IPS-NIHi7 (cell line): Measurements from ENCODE around the gene RAC2.
A peak's percentile ranks its signal among the peaks of the same experiment; 100 is the strongest.

Source experiments
- DNase-seq: peaks from one replicate; pipeline ENCODE4 v3.0.0; 2012; ENCODE audit warnings: mixed read lengths; ENCODE audit errors: extremely low spot score

The RAC2 gene

DNA sequence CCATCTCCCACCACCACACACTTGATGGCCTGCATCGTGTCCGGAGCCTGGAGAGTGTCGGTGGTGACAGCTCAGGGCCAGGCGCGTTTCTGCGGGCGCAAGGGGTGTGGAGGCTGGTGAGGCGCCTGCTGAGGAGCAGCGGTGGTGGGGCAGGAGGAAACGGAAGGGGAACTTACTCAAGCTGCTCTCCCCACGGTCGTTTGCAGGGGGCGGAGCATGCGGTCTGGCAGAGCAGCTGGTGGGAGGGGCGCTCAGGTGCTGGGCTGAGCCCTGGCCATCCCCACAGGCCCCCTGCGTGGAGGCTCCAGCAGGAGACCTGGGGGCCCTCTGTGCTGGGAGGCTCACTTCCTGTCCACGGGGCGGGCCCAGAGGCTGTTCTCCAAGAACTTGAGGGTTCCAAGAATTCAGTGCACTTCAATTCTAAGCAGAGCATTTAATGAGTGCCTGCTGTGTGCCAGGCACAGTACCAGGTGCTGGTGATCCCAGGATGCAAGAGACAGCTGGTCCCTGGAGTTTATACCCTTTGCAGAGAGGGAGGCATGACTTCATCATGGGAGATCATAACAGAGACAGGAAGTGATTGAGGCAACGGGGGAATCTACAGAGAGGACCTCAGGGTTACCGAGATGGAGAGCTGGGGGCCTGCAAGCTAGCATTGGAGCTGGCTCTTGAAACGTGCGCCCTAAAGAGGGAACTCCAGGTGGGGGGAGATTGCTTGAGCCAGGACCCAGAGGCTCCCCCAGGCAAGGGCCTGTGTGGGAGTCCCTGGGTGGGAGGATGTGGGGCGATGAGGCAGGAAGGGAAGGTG is at the start of gene RAC2:
TSS of gene RAC2 (minus strand) at position 156 of the 808 bp plus-strand sequence. CDS start at position 35, 121 bp downstream.
- peak; percentile 72 for DNase-seq

GRCh38 chr22:37293172-37293571 is 49.1 kb upstream of the RAC2 start:
- no peak for DNase-seq

DNA sequence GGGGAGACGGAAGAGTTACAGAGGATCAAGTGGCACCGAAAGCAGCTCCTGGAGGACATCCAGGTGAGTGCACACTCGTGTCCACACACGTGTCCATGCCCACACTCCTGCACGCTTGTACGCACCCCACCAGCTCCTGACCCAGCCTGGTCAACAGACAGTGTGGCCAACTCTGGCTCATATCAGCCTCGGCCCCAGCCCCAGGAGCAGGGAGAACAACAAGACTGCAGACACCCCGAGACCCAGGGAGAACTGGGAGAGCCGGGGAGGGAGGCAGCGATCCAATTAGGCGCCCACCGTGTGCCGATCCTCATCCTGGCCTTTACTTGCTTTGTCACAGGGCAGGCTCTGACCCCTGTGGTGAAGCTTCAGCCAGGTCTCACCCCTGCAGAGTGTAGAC is 48.6 kb upstream of the RAC2 start:
- DNase-seq, result no peak

- DNase-seq, result no peak
These were observed 47.7 kb upstream of the RAC2 start for GRCh38 chr22:37291559-37292298.

DNA sequence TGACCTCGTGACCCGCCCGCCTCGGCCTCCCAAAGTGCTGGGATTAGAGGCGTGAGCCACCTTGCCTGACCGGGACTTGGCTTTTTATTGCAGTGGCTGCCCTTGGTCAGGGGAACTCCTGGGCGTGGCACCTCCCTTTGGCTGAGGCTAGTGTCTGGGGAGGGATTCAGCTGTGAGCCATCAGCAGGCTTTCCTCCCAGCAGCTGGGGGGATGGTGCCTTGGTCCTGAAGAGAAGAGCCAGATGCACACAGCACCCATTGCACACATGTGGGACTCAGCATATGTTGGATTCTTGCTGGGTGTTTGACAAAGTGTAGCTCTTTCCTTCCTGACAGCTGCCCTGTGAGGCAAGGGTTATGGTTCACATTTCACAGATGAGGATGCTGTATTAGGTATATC is 46.7 kb upstream of the RAC2 start:
- no peak for DNase-seq

DNA sequence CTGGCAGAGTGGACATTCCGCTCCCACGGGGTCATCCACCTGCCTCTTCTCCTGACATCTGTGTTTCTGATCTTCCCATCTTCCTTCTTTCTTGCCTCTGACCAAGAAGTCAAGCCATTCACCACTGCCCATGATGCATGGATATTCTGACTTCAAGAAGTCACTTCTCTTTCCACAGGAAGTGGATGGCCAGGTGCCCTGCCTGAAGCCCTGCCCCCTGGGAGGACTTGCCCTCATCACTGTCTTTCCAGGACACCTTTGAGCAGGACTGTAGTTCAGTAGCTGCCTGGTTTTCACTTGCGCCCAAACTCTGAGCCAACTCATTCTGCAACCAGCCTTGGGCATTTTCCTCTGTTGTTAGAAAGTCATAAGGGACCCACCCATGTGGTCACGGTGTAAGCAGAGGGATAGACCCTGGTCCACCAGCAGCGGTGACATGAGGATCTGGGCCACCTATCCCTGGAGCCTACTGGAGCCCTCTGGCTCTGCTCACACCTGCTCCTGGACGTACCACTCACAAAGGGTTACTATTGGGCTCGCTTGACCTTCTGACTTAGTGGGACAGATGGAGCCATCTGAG is 45.2 kb upstream of the RAC2 start:
- DNase-seq, result no peak

GRCh38 chr22:37288521-37288920 is 44.5 kb upstream of the RAC2 start:
- no peak for DNase-seq

DNA sequence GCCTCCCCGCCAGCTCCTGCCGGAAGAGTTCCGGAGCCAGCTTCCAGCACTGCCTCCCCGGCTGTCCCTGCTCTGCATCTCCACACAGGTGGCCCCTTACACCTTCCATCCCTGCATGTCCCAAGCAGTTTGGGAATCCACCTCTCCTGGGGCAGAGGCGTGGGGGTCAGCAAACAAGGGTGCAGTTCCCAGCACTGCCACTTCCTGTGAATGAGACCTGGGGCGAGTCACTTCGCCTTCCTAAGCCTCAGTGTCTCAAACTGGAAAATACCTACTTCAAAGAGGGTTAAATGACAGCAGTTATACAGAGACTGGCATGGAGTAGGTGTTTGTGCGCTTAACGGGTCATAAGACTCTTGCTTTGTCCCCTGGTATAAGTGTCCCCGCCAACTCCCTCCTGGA is 43.5 kb upstream of the RAC2 start:
- DNase-seq, result no peak

DNA sequence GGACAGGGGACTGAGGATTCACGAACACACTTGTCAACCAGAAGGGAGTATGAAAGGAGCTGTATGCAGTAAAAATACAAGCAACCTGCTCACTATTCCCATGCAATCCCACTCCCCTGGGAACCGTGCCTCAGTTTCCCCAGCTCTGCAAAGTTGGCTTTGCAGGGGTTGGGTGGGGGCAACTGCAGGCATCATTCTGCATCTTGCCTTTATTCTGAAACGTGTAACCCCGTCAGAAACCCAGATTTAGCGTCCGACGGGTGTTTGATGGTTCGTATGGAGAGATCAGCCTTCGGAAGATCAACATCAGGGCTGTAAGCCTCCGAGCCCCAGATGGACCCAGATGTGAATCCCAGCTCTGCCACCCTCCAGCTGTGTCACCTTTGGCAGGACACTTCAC is 41.9 kb upstream of the RAC2 start:
- DNase-seq, result no peak

- DNase-seq, result no peak
These were observed 40.8 kb upstream of the RAC2 start for GRCh38 chr22:37284805-37285355.

DNA sequence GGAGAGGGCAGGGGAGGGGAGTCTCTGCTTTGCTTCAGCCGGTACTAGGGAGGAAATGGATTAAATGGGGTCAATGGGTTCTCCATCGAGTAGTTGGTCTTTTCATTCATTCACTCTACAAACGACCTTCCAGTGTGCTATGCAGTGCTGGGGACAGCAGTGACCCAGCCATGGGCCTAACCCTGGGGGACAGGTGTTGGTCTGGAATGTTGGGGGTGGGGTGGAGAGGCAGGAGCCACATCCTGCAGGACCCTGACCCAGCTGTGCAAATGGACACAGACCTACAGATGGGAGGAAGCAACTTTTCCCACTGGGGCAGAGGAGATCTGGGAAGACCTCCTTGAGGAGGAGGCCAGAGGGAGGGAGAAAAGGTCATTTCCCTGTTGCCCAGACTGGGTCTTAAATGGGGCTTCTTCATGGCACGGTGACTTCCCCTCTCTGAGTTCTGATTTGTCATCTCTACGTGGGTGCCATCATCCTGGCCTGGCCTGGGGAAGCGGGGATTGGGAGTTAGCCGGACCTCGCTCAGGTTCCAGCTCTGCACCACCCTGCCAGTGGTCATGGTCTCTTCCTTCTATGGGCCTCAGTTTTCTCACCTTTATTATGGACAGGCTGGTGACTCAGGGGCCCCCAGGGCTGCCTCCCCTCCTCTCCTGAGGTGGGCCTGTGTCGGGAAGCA is 40.2 kb upstream of the RAC2 start:
- DNase-seq, result no peak

GRCh38 chr22:37283393-37283937 is 39.4 kb upstream of the RAC2 start:
- DNase-seq, result peak; percentile 70

DNA sequence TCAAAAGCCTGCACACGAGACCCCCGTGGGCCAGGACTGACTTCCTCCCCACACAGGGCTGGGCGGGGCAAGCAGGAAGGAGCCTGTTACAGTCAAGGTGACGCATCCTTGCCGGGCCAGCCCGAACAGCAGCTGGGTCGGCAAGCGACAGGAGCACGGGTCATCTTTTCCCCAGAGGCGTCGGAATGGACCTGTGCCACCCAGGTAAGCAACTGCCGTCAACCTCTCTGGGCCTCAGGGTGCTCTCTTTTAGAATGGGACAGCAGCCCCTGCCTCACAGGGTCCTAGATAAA is 38.3 kb upstream of the RAC2 start, which contains the start of gene CYTH4:
TSS of gene CYTH4 (plus strand) at position 124 of the 293 bp plus-strand sequence. CDS start at position 186, 62 bp downstream.
- DNase-seq, result no peak

DNA sequence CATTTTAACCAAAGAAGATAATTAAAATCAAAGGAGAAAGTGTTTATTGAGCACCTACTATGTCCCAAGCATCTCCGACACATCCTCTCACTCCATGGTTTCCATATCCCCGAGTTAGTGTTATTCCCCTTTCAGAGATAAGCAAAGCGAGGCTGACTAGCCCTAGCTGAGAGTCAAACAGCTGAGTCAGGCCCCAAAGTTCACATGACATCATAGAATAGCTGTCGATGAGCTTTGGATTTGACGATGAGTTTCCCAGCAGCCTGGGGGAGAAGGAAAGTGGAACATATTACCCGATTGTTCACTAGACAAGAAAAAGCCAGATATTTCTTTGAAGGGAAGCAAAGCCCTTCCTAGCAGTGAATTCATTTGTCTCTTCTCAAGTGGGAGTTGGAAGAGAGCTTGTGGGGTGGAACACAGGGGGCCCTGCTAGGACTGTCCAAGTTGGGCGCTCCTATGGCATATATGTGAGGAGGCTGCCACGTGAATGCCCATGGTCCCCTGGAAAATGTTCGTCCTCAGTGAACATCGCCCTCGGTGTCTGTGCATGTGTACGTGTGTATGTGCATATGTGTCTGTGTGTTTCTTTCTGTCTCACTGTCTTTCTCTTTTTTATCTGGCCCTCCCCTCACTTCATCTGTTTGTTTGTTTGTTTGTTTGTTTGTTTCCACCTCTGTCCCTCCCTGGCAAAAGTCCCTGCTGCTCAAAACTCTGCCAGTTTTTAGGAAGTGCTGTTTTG is 37.7 kb upstream of the RAC2 start:
- no peak for DNase-seq

DNA sequence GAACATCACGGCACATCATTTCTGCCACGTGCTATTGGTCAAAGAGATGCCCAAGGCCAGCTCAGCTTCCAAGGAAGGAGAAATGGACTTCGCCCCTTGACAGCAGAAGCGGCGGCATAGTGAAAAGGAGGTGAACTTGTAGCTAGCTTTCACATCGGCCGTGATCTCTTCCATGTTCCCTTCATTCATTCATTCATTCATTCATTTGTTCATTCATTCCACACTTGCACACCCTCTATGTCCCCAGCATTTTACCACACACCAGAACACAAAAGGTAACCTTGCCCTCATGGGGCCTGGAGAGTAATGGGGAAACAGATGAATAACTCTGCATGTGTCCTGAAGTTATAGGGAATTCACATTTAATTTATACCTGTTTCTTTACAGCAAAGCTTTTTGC is 37.1 kb upstream of the RAC2 start:
- no peak for DNase-seq

DNA sequence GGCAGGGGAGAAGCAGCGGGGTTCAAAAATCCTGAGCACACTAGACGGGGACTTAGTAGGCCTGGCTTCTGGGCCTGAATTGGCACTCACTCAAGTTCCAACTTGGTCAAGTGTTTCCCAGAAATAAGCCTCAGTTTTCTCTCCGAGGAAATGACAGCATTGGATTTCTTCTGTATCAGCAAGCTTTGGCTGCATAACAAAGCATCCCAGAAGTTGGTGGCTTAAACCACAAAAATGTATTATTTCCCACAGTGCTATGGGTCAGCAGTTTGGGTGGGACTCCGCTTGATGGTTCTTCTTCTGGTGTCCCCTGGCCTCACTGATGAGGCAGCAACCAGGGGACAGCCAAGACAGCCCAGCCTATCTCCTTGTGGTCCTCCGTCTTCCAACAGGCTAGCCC is 36.6 kb upstream of the RAC2 start:
- DNase-seq, result no peak

- no peak for DNase-seq
These were observed 35.5 kb upstream of the RAC2 start for GRCh38 chr22:37279331-37280181.

- DNase-seq, result no peak
These were observed 34.2 kb upstream of the RAC2 start for GRCh38 chr22:37278261-37278660.

DNA sequence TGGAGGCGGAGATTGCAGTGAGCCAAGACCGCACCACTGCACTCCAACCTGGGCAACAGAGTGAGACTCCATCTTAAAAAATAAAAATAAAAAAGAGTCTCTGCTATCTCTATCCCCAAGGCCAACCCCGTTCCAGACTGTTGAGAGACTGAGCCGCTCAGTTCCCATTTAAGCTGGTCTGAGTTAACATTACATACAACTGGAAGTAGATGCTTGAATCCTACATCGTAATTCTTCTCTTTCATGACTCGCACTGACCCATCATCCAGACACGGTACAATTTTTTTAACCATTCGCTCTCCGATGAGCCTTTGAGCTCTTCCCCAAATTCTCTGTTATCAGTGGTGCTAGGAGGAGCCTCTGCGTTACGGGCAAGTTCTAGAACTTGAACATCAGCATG is 33.3 kb upstream of the RAC2 start:
- no peak for DNase-seq

GRCh38 chr22:37276776-37277175 is 32.7 kb upstream of the RAC2 start:
- no peak for DNase-seq
